Natural killer cell treated with Interleukin-12 subunit alpha and Interleukin-12 subunit beta and Interleukin-15 and Interleukin-18, amount 100 ng/mL, for 72 hours (primary cell): ENCODE measurements around the gene PPARD. TPM values are rescaled to one million over a fixed set of nuclear protein-coding genes. Genes with fewer than 3 reads are reported as not detected.
"Not testable (repeated sequence)": the region's sequence is repeated elsewhere in the genome, so short reads cannot be mapped to it uniquely, and the experiment has no call there.

ENCODE experiments used
- ATAC-seq, 2 donors: fragments of 150-1000 bp; cut with Tn5 transposase in 1 of 2; sonication (Bioruptor Pico), chemical (Tn5 transposase) in 1 of 2; 2 replicates each; pipeline ENCODE4 v1.10.0; 2021
- DNase-seq: peaks from one replicate; pipeline ENCODE4 v3.0.0; 2022; ENCODE audit warnings: low spot score
- H3K27ac Mint-ChIP-seq, 2 donors: 1 replicate in 1 of 2; 2 replicates in 1 of 2; pipeline ENCODE4 v1.8.0; 2022; ENCODE audit warnings: mixed read lengths in 2 of 2, mild to moderate bottlenecking in 1 of 2, moderate library complexity in 1 of 2
- H3K27me3 Mint-ChIP-seq, 2 donors: 1 replicate in 1 of 2; 2 replicates in 1 of 2; pipeline ENCODE4 v1.8.0; 2022; ENCODE audit warnings: mixed read lengths in 2 of 2
- H3K36me3 Mint-ChIP-seq: one replicate; pipeline ENCODE4 v1.8.0; 2022; ENCODE audit warnings: mixed read lengths
- H3K4me1 Mint-ChIP-seq, 2 donors: 1 replicate in 1 of 2; 2 replicates in 1 of 2; pipeline ENCODE4 v1.8.0; 2022; ENCODE audit warnings: low read depth in 2 of 2, mixed read lengths in 2 of 2, mild to moderate bottlenecking in 1 of 2
- H3K4me3 Mint-ChIP-seq: one replicate; pipeline ENCODE4 v1.8.0; 2022; ENCODE audit warnings: mixed read lengths
- H3K9me3 Mint-ChIP-seq: 2 replicates; pipeline ENCODE4 v1.8.0; 2022; ENCODE audit warnings: mixed read lengths
- total RNA-seq, 2 donors: library from RNA; stranded (reverse); gene quantifications; one replicate each; pipeline ENCODE4 v1.2.3, GENCODE V29; 2022

Gene PPARD
- total RNA-seq, 2 donors from 2014 or later: 19.6 to 19.9 TPM

- Mint-ChIP-seq H3K9me3 (no peaks in the 10 kb centered on the region), H3K4me3 (no peak overlapping the region), H3K27me3 (no peaks in the 10 kb centered on the region), H3K27ac (no peak overlapping the region), H3K36me3 (peaks cover 13% of the 10 kb centered on the region), H3K4me1 (peaks cover 57 to 65% of the 10 kb centered on the region in 2 donors)
- DNase-seq (no peak), ATAC-seq (no peak)
Observed at GRCh38 chr6:35305117-35305516, 37.2 kb upstream of the PPARD start.

- peaks cover 13% of the 10 kb centered on the region for H3K36me3 Mint-ChIP-seq
- DNase-seq, H3K9me3 Mint-ChIP-seq, H3K27me3 Mint-ChIP-seq, H3K4me3 Mint-ChIP-seq, ATAC-seq: not testable (repeated sequence)
- peaks cover 67 to 72% of the 10 kb centered on the region in 2 donors for H3K4me1 Mint-ChIP-seq
- peak overlapping the region; percentile 50 to 69 for H3K27ac Mint-ChIP-seq
Observed at GRCh38 chr6:35307138-35307537, 35.2 kb upstream of the PPARD start.

GRCh38 chr6:35308543-35308942 is 33.8 kb upstream of the PPARD start:
- Mint-ChIP-seq H3K36me3 (peaks cover 12% of the 10 kb centered on the region), H3K4me1 (peaks cover 67 to 71% of the 10 kb centered on the region in 2 donors), H3K27ac (peak overlapping the region in 1 of 2 donors; percentile 95)

GRCh38 chr6:35309611-35310264 is 32.6 kb upstream of the PPARD start:
- Mint-ChIP-seq H3K9me3 (no peaks in the 10 kb centered on the region), H3K27ac (peak overlapping the region; percentile 95 to 96), H3K36me3 (peaks cover 9% of the 10 kb centered on the region), H3K4me1 (peaks cover 61 to 65% of the 10 kb centered on the region in 2 donors), H3K27me3 (no peaks in the 10 kb centered on the region), H3K4me3 (peak overlapping the region; percentile 70)
- no peak for ATAC-seq
- no peak for DNase-seq

More at GRCh38 chr6:35308543-35308942, 33.8 kb upstream of the PPARD start:
- not testable (repeated sequence) for H3K27me3 Mint-ChIP-seq, DNase-seq, H3K4me3 Mint-ChIP-seq, H3K9me3 Mint-ChIP-seq, ATAC-seq

- peaks cover 12% of the 10 kb centered on the region for H3K36me3 Mint-ChIP-seq
- no peak for DNase-seq
- peak in 1 of 2 donors; percentile 58 for ATAC-seq
- no peaks in the 10 kb centered on the region for H3K27me3 Mint-ChIP-seq
- peak overlapping the region; percentile 95 to 96 for H3K27ac Mint-ChIP-seq
- H3K4me1 Mint-ChIP-seq: peaks cover 61 to 66% of the 10 kb centered on the region in 2 donors
- H3K9me3 Mint-ChIP-seq: no peaks in the 10 kb centered on the region
- peak overlapping the region; percentile 70 for H3K4me3 Mint-ChIP-seq
Observed at GRCh38 chr6:35310265-35310831, 32.0 kb upstream of the PPARD start.

- peak; percentile 68 for DNase-seq
- Mint-ChIP-seq H3K4me1 (peaks cover 60 to 70% of the 10 kb centered on the region in 2 donors), H3K36me3 (peaks cover 16% of the 10 kb centered on the region), H3K9me3 (no peaks in the 10 kb centered on the region), H3K27ac (peak overlapping the region; percentile 95 to 96), H3K27me3 (no peaks in the 10 kb centered on the region), H3K4me3 (peak overlapping the region; percentile 70)
- ATAC-seq: peak; percentile 74 to 90
Observed at GRCh38 chr6:35311390-35312075, 30.8 kb upstream of the PPARD start.

GRCh38 chr6:35312076-35312800 is 30.1 kb upstream of the PPARD start:
- Mint-ChIP-seq H3K4me3 (peak overlapping the region; percentile 70), H3K27me3 (no peaks in the 10 kb centered on the region), H3K9me3 (no peaks in the 10 kb centered on the region), H3K36me3 (peaks cover 23% of the 10 kb centered on the region), H3K4me1 (peaks cover 55 to 76% of the 10 kb centered on the region in 2 donors), H3K27ac (peak overlapping the region; percentile 95 to 96)
- DNase-seq (no peak), ATAC-seq (no peak)

- Mint-ChIP-seq H3K27me3 (no peaks in the 10 kb centered on the region), H3K36me3 (peaks cover 26% of the 10 kb centered on the region), H3K9me3 (no peaks in the 10 kb centered on the region), H3K4me3 (peak overlapping the region; percentile 11), H3K4me1 (peaks cover 54 to 74% of the 10 kb centered on the region in 2 donors), H3K27ac (peak overlapping the region; percentile 95 to 96)
- DNase-seq: no peak
- ATAC-seq: no peak
Observed at GRCh38 chr6:35312807-35313206, 29.6 kb upstream of the PPARD start.

- peaks cover 15 to 35% of the 10 kb centered on the region in 2 donors for H3K4me1 Mint-ChIP-seq
- no peak overlapping the region for H3K4me3 Mint-ChIP-seq
- H3K27me3 Mint-ChIP-seq: no peaks in the 10 kb centered on the region
- no peak overlapping the region for H3K27ac Mint-ChIP-seq
- ATAC-seq: peak in 1 of 2 donors; percentile 36
- H3K9me3 Mint-ChIP-seq: no peaks in the 10 kb centered on the region
- H3K36me3 Mint-ChIP-seq: peaks cover 51% of the 10 kb centered on the region
- no peak for DNase-seq
Observed at GRCh38 chr6:35317483-35318195, 24.7 kb upstream of the PPARD start.

GRCh38 chr6:35318196-35319171 is 23.9 kb upstream of the PPARD start:
- Mint-ChIP-seq H3K4me1 (peaks cover 9 to 26% of the 10 kb centered on the region in 2 donors), H3K9me3 (no peaks in the 10 kb centered on the region), H3K4me3 (no peak overlapping the region), H3K27ac (no peak overlapping the region), H3K36me3 (peaks cover 49% of the 10 kb centered on the region), H3K27me3 (no peaks in the 10 kb centered on the region)
- ATAC-seq (no peak), DNase-seq (no peak)

GRCh38 chr6:35319346-35320030 is 22.9 kb upstream of the PPARD start:
- Mint-ChIP-seq H3K27ac (no peak overlapping the region), H3K36me3 (peaks cover 46% of the 10 kb centered on the region), H3K27me3 (no peaks in the 10 kb centered on the region), H3K4me3 (no peak overlapping the region), H3K9me3 (no peaks in the 10 kb centered on the region), H3K4me1 (peaks cover 7 to 18% of the 10 kb centered on the region in 2 donors)
- ATAC-seq: no peak
- DNase-seq: no peak

- peaks cover 7 to 15% of the 10 kb centered on the region in 2 donors for H3K4me1 Mint-ChIP-seq
- peaks cover 40% of the 10 kb centered on the region for H3K36me3 Mint-ChIP-seq
- no peaks in the 10 kb centered on the region for H3K9me3 Mint-ChIP-seq
- no peaks in the 10 kb centered on the region for H3K27me3 Mint-ChIP-seq
- no peak for ATAC-seq
- H3K27ac Mint-ChIP-seq: no peak overlapping the region
- H3K4me3 Mint-ChIP-seq: no peak overlapping the region
- DNase-seq: no peak
Observed at GRCh38 chr6:35320031-35320410, 22.3 kb upstream of the PPARD start.
